Loucy (cell line): ENCODE data around the gene NLRP2B.

Experiments used
- EZH2phosphoT487 ChIP-seq: fragments of 200-600 bp; IDR thresholded peaks from 2 replicates; pipeline ENCODE4 v1.6.1; 2018; ENCODE audit warnings: antibody characterized with exemption, mild to moderate bottlenecking, moderate library complexity, borderline replicate concordance
- TF ChIP-seq, protein P1 (sequence below): fragments of 200-600 bp; sonication (generic); conservative IDR thresholded peaks from 2 replicates; pipeline ENCODE4 v1.5.1; 2014; ENCODE audit warnings: mild to moderate bottlenecking, antibody characterized with exemption, low read length

DNA sequence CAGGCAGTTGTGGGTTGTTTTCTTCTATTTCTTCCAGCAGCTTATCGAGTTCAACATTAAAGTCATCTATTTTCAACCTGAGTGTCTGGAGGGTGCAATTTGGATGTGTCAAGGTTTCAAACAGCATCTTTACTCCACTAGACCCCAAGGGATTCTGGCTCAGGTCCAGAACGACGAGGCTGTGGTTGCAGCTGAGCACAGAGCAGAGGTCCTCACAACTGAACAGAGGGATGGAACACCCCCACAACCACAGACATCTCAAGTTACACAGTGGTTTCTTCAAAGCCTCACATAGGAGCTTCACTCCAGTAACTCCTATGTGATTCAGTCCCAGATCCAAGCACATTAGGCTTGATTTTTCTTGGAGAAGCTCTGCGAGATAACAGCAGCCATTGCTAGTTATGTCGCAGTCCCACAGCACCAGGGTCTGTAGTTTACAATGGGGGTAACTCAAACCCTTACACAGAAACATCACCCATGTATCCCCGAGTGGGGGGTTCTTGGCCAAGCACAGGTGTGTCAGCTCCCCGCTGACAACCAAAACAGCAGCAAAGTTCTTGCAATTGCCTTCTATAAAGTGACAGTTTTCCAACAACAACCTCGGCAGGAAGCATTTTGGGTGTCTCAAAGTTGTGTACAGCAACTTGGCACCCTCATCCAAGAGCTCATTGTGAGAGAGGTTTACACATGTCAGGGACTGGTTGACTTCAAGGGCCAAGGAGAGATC, 2.8 kb downstream of the NLRP2B start:
- TF ChIP-seq, protein P1, sequence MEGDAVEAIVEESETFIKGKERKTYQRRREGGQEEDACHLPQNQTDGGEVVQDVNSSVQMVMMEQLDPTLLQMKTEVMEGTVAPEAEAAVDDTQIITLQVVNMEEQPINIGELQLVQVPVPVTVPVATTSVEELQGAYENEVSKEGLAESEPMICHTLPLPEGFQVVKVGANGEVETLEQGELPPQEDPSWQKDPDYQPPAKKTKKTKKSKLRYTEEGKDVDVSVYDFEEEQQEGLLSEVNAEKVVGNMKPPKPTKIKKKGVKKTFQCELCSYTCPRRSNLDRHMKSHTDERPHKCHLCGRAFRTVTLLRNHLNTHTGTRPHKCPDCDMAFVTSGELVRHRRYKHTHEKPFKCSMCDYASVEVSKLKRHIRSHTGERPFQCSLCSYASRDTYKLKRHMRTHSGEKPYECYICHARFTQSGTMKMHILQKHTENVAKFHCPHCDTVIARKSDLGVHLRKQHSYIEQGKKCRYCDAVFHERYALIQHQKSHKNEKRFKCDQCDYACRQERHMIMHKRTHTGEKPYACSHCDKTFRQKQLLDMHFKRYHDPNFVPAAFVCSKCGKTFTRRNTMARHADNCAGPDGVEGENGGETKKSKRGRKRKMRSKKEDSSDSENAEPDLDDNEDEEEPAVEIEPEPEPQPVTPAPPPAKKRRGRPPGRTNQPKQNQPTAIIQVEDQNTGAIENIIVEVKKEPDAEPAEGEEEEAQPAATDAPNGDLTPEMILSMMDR, result no peak
- TF ChIP-seq EZH2phosphoT487, result no peak
